GM21515 (cell line): ENCODE measurements around the gene GATA5.

Source experiments
- ATAC-seq: cut with Tn5 transposase; IDR thresholded peaks from one replicate; pipeline ENCODE4 v1.9.1; 2021; ENCODE audit not compliant: unreplicated experiment

The GATA5 gene

DNA sequence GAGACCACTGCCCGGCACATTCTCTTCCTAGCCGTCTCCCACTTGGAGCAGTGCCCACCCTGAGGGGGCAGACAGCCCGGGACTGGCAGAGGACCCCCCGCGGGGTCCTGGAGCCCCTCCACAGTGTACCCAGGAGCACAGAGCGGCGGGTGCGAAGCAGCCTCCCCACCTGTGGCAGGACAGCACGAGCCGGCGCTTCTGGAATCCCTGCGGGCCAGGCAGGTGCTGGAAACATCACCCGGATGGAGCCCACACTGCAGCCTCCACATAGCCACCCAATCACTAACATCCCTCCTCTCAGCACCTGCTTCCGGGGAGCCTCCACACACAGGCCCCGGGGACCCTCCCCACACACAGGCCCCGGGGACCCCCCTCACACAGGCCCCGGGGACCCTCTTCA lies 18.7 kb downstream of the GATA5 start:
- ATAC-seq = no peak

DNA sequence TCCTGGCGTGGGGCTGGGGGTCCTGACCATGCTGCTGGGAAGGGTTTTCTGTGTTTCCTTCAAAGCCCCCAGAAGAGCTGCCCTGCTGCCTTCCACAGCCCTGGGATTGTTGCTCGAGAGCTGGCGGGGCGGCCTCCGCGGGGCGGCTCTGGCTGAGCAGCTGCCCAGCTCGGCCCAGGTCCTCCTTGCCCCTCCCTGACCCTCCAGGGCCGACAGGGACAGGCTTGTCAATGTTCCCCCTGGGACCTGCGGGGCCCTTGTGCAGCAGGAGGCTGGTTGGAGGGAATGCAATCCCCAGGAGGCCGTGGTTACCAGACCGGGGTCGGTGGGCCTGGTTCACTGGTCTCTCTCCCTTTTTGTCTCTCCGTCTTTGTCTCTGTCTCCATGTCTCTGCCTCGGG lies 19.9 kb downstream of the GATA5 start:
- ATAC-seq = no peak

DNA sequence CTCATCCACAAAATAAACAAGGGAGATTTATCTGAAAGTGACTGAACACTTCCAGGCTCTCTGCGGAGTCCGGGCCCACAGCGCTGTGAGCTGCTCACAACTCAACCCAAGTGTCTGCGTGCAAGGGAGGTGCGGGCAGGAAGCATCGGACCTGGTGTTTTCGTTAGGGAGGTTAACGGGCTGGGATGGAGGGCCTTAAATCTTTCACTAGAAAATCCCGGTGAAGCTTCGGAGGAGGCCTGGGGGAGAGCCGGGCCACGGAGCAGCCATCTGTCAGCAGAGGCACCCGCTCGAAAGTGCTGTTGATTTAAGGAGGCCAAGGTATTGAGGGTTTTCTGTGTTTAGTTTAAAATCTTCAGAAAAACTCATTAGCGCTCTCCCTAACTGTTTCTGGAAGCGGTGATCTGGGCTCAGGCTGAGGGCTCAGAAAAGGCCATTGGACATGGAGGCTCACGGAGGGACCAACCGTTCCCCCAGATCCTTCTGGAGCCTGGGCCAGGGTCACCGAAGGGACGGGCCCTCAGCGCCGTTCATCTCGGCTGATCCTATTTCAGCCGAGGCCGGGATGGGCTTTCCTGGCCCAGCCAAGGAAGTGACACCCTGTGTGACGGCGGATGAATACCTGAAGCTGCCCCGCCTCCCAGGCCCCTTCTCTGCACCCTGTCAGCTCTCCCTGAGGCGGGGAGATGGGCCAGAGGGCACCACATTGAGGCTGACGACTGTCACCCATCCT lies 20.7 kb downstream of the GATA5 start:
- no peak for ATAC-seq

DNA sequence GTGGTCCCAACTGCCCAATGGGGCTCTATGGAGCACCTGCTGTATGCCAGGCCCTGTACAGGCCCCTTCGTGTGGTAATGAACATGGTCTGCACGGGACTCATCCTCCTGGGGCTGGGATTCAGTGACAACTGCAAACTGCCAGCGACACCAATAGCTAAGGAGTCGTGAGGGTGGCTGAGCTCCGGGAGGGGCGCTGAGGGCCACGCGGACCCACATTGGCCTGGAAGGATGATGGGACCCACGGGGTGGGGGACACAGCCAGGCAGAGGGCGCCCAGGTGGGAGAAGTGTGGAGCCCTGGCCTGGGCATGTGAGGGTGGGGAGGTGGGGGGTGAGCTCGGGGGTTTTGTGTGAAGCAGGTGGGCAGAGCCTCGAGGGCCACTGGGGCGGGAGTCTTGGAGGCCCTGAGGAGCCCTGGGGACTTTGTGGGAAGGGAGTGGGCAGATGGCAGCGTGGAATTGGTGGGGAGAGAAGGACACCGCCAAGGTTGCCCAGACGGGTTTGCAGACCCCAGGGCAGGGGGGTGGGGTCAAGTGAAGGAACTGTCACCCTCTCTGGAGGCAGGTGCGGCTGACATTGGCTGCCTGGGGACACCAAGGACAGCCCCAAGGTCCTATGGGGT lies 22.5 kb downstream of the GATA5 start:
- ATAC-seq = no peak

DNA sequence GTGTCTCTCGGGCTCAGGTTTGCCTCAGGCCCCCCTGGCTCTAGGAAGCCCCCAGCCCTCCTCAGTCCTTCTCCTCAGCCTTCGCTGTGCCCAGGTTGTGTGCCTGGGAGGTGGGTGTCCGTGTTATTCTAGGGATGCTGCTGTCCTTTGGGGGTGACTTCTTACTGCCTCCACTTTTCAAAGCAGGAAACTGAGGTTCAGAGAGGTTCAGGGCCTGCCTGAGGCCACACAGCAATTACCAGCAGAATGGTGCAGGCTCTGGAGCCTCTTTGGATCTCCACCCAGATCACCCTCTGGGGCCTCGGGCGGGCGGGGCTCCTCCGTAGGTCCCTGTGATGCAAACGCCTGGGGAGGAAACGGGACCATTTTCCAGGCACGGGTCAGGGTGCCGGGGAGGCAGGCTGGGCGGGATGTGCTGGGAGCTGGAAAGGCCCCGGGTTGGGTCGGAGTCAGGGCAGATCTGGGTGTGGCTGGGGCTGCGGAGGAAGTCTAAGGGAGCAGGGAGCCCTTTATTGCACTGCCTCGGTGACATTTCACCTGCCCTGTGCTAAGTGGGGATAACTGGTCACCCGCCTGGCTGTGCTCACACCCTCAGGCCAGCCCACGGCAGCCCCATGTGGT lies 23.2 kb downstream of the GATA5 start:
- ATAC-seq = no peak

DNA sequence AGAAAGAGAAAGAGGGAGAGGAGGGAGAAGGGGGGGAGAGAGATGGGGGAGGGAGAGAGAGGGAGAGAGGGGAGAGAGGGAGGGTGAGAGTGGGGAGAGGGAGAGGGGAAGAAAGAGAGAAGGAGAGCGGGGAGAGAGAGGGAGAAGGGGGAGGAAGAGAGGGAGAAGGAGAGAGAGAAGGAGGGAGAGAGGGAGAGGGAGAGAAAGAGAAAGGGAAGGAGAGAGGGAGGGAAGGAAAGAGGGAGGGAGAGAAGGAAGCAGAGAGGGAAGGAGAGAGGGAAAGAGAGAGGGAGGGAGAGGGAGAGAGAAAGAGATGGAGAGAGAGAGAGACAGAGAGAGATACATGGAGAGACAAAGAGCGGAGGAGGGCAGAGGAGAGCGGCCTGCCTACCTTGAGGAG lies 23.8 kb downstream of the GATA5 start:
- no peak for ATAC-seq

DNA sequence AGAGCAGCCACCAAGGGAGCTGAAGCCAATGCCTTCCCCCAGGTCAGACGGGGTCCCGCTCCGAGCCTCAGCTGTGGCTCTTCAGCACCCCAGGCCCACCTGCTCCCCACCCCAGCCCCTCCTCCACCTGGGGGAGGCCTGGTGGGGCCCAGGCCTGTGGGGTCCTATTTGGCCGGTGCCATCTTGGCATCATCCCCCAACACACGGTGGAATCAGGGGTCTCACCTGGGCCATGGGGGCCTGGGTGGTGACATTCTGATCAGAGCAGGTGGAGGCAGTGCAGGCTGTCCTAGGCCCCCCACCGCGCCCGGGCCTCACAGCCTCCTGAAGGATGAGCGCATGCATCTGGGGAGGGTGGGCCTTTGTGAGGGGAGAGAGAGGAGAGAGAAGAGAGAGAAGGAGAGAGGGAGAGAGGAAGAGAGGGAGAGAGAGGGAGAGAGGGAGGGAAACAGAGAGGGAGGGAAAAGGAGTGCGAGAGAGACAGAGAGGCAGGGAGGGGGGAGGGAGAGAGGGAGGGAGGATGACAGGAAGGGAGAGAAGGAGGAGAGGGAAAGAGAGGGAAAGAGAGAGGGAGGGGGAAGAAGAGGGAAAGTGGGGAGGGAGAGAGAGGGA lies 24.5 kb downstream of the GATA5 start:
- no peak for ATAC-seq

DNA sequence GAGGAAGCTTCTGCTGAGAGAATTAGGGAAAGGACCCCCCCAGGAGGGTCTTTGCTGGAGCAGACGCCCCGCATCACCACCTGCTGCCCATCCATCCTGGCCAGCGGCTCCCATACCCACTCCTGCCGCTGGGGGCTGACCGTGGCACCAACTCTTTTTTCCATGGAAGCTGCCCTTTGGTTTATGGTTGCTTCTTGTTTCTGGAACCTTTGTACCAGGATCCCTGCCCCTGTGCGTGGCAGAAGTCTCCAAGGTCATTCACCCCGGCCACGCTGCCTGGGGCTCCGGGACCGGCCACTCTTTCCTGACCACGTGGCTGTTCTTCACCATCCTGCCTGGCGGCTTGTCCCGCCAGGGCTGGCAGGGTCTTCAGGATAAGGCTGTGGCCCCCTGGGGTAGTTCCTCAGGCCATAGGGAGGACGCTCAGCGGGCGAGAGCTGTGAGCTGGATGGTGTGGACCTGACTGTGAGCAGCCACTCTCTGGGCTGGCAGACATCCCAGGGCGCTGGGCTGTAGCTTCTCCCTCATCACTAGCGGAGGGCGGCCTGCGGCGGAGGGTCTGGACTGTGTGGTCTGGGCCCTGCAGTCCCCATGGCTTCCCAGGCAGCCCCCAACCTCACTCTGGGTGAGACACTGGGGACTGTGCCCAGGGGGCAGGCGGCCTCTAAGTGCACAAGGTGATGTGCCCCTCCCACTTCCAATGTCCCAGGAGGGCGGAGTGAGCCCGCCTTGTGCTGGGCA lies 25.7 kb downstream of the GATA5 start:
- ATAC-seq = no peak

DNA sequence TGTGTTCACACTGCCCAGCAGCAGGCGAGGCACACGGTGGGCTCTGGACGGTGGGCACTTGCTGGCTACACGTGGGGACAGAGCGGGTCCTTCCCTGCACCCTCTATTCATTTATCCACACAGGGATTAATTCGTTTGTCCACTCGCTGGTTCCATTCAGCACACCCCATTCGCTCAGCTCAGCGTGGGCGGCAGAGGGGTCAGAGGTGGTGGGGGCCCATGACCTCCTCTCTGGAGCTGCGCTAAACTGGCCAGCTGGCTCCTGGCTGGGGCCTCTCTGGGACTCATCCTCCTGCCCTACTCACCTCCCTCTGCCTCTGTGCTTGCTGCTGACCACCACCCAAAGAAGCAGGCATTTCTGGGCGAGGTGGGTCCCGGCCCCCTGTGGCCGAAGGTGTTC lies 27.0 kb downstream of the GATA5 start:
- no peak for ATAC-seq

DNA sequence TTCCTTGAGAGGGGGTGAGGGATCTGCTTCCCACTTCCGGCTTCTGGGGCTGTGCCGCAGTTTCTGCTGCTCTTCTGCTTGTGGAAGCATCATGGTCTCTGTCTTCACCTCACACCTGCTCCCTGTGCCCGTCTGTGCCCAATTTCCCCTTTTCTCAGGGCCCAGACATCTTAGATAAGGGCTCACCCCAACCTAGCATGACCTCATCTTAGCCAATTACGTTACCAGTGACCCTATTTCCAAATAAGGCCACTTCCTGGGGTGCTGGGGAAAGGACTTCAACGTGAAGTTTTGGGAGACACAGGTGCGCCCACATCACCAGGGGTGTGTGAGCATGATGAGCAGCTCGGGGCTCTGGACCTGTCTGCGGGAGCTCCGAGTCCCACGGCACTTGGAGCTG lies 27.8 kb downstream of the GATA5 start:
- no peak for ATAC-seq

DNA sequence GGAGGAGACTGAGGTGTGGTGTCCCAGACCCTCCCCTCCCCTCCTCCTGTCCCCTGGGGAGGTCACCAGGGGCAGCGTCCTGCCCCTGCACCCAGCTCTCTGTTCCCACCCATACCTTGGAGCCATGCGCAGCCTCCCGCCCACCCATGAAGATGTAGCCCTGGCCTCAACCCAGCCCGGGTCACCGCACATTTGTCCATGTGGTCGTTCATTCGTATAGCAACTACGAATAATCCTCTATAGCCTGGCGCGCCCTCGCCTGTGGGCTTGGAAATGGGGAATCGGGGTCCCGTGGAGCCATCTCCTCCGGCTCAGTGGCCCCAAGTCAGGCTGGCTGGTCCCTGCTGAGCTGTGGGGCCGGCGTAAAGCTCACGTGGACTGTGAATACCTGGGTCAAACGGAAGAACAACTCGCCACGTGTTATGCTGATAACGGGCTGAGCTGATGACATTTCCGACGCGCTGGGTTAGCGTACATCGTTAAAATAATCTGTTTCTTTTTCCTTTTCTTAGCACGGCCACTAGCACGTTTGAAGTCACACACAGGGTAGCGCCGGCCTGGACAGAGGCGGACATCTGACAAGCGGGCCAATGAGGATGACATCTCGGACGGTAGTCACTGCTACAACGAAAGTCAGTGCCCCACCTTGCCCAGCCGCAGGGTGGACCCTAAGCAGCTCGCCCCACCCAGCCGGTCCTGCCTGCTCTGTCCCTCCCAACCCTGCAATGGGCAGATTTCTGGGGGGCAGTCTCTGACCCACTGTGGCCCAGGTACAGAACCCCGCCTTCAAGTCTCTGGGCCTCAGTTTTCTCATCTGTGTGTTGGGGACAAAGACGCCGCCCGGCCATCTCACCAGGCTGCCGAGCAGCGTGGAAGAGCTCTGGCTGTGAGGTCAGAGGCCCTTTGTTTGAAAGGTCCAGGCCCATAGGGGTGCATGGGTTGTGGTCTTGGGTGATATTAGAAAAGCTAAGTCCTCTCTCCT lies 28.6 kb downstream of the GATA5 start:
- no peak for ATAC-seq

DNA sequence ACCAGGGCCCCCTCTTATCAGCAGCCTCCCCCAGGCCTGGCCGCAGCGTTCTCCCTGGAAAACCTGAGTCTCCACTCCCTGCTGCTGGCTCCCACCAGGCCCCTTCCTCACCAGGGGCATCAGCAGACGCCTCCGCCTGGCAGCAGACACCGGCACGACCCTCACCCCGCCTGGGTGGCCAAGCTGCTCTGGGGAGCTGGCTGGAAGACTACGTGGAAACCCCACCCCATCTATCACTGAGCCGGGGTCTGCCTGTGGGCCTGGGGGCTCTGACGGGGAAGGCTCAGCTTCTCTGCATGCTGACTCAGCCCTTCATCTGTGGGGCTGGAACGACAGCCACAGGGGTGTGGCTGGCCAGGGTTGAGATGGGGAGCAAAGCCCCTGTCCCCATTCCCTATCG lies 29.3 kb downstream of the GATA5 start:
- no peak for ATAC-seq

DNA sequence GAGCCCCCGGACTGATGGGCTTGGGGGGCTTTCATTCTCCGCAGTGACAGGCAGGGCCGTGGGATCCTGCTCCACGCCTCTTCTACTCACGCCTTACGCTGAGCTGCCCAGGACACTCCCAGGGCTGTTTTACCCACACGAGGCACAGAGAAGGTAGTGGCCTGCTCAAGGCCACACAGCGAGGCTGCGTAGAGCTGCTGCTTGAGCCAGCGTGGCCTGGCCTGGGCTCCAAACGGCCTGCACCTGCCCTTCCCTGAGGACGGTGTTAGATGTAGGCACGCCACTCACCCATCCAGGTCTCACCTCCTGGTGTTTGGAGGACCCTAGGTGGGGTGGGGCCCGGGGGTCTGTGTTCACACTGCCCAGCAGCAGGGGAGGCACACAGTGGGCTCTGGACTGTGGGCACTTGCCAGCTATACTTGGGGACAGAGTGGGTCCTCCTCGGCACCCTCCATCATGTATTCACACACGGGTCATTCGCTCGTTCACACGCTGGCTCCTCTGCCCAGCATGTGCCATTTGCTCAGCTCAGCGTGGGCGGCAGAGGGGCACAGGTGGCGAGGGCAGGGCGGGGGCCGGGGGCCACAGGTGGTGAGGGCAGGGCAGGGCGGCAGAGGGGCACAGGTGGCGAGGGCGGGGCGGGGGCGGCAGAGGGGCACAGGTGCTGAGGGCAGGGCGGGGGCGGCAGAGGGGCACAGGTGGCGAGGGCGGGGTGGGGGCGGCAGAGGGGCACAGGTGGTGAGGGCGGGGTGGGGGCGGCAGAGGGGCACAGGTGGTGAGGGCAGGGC lies 30.0 kb downstream of the GATA5 start:
- ATAC-seq = no peak

DNA sequence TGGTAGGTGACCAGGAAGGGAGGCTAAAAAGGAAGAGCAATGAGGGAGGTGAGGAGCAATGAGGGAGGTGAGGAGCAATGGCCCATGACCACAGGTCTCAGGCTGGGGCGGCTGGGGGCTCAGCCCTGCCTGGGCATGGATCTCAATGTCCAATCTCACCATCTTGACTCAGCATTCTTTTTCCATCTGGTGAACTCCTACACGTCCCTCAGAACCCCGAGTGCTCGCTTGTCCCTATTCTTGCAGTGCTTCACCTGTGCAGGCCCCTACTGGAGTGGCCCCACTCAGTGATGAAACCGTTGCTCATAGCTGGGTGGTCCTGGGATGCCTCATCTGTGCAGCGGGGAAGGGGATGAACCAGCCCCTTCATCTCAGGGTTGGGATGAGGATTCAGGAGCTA lies 31.5 kb downstream of the GATA5 start:
- ATAC-seq = no peak

DNA sequence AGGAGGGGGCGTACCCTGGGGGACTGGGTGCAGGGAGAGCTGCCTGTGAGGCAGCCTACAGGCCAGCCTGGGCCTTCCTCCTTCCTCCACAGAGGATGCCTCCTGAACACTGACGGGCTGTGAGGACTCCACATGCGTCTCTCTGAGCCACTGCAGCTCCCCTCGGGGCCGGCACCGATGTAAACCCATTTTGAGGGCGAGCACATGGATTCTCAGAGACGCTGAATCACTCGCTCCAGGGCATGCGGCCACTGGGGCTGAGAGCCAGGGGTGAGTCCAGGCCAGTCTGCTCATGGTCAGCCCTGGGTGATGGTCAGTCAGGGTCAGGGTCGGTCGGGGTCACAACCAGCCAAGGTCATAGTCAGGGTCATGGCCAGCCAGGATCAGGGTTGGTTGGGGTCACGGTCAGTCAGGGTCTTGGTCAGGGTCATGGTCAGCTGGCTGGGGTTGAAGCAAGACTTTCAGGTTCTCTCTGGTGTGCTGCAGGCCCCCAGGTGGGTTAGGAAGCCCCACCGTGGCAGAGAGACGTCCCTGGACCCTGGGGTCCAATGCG lies 33.7 kb downstream of the GATA5 start:
- ATAC-seq = no peak

DNA sequence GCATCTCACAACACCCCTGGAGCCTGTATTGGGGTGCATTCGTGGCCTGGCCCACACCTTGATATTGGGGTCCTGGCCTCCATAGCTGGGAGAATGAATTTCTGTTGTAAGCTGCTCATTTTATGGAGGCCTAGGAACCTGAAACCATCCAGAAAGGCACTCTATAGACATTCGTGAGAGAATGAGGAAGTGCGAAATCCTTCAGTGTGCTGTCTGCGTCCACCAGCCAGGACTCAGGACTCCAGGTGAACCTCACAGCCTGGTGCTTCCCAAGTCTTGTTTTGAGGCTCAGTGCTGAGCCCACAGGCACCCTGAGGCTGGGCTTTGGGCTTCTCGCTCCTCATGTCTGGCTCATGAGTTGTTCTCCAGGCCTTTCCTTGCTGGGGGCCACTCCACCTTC lies 36.6 kb downstream of the GATA5 start:
- no peak for ATAC-seq

DNA sequence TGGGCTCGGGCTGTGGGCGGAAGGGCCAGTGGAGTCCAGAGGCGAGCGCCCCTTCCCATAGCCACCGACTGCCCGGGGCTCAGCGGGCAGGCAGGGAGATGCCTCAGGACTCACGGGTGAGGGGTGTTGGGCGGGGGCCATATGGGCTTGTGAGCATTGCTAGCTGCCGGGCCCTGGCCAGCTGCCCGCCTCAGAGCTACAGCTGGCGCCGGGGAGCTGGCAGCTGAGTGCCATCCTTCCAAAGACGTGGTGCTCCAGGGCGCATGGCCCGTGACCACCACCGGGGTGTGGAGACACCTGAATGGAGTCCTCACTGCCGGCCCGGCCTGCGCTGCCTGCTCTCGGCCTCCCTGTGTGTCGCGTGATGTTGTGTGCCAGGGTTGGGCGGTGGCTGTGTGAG lies 37.9 kb downstream of the GATA5 start:
- ATAC-seq = no peak

DNA sequence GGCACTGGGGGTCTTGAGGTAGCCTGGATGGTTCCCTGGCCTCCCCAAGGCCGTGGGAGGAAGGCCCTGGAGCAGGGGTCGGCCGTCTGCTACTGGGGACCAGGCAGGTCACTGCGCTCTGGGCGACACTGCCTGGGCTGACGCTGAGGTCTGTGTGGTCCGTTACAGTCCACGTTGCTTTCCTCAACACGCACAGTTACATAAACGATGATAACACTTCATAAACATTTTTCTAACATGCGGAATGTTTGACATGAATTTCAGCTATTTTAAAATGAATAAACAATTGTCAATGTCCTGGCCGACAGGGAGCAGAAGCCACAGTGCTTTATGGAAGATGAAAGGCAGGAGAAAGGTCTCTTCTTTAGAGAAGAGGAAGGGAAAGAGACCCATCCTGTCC lies 38.3 kb downstream of the GATA5 start:
- ATAC-seq = no peak

DNA sequence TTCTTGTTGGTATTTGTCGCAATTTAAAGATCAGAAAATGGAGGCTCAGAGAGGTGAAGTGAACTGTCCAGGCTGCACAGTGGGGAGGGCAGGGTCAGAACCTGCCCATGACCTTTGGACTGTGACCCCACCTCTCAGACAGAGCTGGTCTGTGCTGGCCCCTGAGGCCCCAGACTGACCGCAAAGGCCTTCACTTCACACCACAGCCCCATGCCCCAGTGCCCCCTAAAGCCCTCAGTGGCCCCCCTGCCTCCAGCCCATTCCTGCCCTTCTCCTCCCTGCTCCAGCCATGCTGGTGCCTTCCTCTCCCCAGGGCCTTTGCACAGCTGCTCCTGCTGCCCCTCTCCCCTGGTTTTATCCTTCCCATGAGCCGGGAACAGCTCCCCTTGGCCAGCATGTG lies 39.1 kb downstream of the GATA5 start:
- ATAC-seq = no peak
